ENCODE results near the gene RETREG1. TPM values are rescaled to one million over a fixed set of nuclear protein-coding genes. Genes with fewer than 3 reads are reported as not detected.
A peak's percentile ranks its signal among the peaks of the same experiment; 100 is the strongest.
"Not testable (repeated sequence)": the region's sequence is repeated elsewhere in the genome, so short reads cannot be mapped to it uniquely, and the experiment has no call there.

The RETREG1 gene
- total RNA-seq, 1 experiment from 2014 or later = 5.1 TPM

DNA sequence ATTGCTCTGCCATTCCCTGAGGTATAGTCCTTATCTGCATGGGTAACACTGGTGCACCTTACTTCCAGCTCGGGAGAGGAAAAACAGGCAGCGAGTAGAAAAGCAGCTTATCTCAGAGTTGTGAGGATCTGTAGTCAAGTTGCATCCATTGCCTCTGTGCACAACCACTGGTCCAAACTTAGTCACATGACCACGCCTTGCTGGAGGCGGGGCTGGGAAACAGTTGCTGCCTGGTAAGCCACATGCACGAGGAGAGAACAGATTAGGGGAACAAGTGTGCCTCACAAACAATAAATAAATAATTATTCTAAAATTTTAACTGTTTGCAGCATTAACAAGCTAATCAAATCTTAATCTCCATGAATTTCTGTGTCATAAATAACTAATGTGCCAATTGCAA is 169.8 kb downstream of the RETREG1 start:
- H3K27me3 ChIP-seq (replicated peaks; ENCODE audit: insufficient read depth, low read depth, low read length, poor library complexity) = no peaks in the 10 kb centered on the region
- H3K9me3 ChIP-seq (ENCODE audit: low read depth, low read length, poor library complexity, severe bottlenecking) = no peaks in the 10 kb centered on the region
- no peak for DNase-seq (ENCODE audit: low spot score)
- ChIA-PET CTCF (no interaction called here), POLR2A (ENCODE audit: low non-redundant PET) (no interaction called here)
- H3K27ac ChIP-seq (ENCODE audit: low read depth, low read length, poor library complexity, severe bottlenecking) = no peak overlapping the region
- intact Hi-C loops (cut with micrococcal nuclease; ENCODE audit: unreplicated experiment) = no loop called here
- peaks cover 30% of the 10 kb centered on the region for H3K36me3 ChIP-seq (ENCODE audit: insufficient read depth, low read length, poor library complexity, severe bottlenecking)
- BruUV-seq (replicated peaks) = no TSS peak
- TF ChIP-seq, protein P1, sequence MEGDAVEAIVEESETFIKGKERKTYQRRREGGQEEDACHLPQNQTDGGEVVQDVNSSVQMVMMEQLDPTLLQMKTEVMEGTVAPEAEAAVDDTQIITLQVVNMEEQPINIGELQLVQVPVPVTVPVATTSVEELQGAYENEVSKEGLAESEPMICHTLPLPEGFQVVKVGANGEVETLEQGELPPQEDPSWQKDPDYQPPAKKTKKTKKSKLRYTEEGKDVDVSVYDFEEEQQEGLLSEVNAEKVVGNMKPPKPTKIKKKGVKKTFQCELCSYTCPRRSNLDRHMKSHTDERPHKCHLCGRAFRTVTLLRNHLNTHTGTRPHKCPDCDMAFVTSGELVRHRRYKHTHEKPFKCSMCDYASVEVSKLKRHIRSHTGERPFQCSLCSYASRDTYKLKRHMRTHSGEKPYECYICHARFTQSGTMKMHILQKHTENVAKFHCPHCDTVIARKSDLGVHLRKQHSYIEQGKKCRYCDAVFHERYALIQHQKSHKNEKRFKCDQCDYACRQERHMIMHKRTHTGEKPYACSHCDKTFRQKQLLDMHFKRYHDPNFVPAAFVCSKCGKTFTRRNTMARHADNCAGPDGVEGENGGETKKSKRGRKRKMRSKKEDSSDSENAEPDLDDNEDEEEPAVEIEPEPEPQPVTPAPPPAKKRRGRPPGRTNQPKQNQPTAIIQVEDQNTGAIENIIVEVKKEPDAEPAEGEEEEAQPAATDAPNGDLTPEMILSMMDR (conservative IDR thresholded peaks at IDR 0.05; ENCODE audit: low read depth, low read length) = no peak
- TF ChIP-seq EZH2 (IDR thresholded peaks at IDR 0.05; ENCODE audit: borderline replicate concordance, low read depth, low read length, poor library complexity, severe bottlenecking) = no peak
- no peaks in the 10 kb centered on the region for H3K4me1 ChIP-seq (ENCODE audit: insufficient read depth, low read length, poor library complexity, severe bottlenecking)
- H3K4me3 ChIP-seq (ENCODE audit: low read depth, low read length, poor library complexity, severe bottlenecking) = no peak overlapping the region

DNA sequence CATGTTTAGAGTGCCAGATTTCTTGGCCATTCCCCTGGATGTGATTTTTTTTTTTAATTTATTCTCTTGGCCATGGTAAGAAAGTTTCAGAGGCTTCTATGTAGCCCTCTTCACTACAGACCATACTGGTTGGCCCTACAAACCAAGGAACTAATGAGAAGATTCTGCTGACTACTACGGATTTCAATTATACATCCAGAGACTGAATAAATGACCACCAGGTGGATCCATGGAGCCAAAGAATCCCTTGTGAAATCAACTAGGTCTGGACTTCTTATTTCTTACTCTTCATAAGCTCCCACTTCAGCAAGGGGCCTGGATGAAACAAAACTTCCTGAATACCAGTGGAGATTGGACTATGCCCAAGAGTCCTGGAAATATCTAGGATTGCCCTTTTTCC is 178.8 kb downstream of the RETREG1 start:
- no peak overlapping the region for H3K27ac ChIP-seq (ENCODE audit: low read depth, low read length, poor library complexity, severe bottlenecking)
- DNase-seq (ENCODE audit: low spot score) = no peak
- H3K4me1 ChIP-seq (ENCODE audit: insufficient read depth, low read length, poor library complexity, severe bottlenecking) = no peaks in the 10 kb centered on the region
- no peak overlapping the region for H3K4me3 ChIP-seq (ENCODE audit: low read depth, low read length, poor library complexity, severe bottlenecking)
- TF ChIP-seq EZH2 (IDR thresholded peaks at IDR 0.05; ENCODE audit: borderline replicate concordance, low read depth, low read length, poor library complexity, severe bottlenecking) = no peak
- TF ChIP-seq, protein P1 (conservative IDR thresholded peaks at IDR 0.05; ENCODE audit: low read depth, low read length) = 0 out of 2 replicates have a peak, but pooled peaks have one; percentile 19
- peaks cover 11% of the 10 kb centered on the region for H3K27me3 ChIP-seq (replicated peaks; ENCODE audit: insufficient read depth, low read depth, low read length, poor library complexity)
- no TSS peak for BruUV-seq (replicated peaks)
- H3K36me3 ChIP-seq (ENCODE audit: insufficient read depth, low read length, poor library complexity, severe bottlenecking) = no peaks in the 10 kb centered on the region
- CTCF ChIA-PET = no interaction called here
- H3K9me3 ChIP-seq (ENCODE audit: low read depth, low read length, poor library complexity, severe bottlenecking) = no peaks in the 10 kb centered on the region
- intact Hi-C loops (cut with micrococcal nuclease; ENCODE audit: unreplicated experiment) = no loop called here
- POLR2A ChIA-PET (ENCODE audit: low non-redundant PET) = no interaction called here

DNA sequence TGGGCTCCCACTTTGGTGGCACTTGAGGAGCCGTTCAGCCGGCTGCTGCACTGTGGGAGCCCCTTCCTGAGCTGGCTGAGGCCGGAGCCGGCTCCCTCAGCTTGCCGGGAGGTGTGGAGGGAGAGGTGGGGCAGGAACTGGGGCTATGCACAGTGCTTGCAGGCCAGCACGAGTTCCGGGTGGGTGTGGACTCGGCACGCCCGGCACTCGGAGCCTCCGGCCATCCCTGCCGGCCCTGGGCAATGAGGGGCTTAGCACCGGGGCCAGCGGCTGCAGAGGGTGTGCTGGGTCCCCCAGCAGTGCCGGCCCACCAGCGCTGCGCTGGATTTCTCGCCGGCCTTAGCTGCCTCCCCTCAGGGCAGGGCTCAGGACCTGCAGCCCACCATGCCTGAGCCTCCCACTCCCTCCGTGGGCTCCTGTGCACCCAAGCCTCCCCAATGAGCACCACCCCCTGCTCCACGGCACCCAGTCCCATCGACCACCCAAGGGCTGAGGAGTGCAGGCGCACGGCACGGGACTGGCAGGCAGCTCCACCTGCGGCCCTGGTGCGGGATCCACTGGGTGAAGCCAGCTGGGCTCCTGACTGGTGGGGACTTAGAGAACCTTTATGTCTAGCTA is 180.6 kb downstream of the RETREG1 start:
- peaks cover 28% of the 10 kb centered on the region for H3K27me3 ChIP-seq (replicated peaks; ENCODE audit: insufficient read depth, low read depth, low read length, poor library complexity)
- POLR2A ChIA-PET (ENCODE audit: low non-redundant PET); intact Hi-C loops (cut with micrococcal nuclease; ENCODE audit: unreplicated experiment); H3K4me1 ChIP-seq (ENCODE audit: insufficient read depth, low read length, poor library complexity, severe bottlenecking); BruUV-seq (replicated peaks); H3K9me3 ChIP-seq (ENCODE audit: low read depth, low read length, poor library complexity, severe bottlenecking); CTCF ChIA-PET; H3K4me3 ChIP-seq (ENCODE audit: low read depth, low read length, poor library complexity, severe bottlenecking); DNase-seq (ENCODE audit: low spot score); H3K27ac ChIP-seq (ENCODE audit: low read depth, low read length, poor library complexity, severe bottlenecking); H3K36me3 ChIP-seq (ENCODE audit: insufficient read depth, low read length, poor library complexity, severe bottlenecking): not testable (repeated sequence)

DNA sequence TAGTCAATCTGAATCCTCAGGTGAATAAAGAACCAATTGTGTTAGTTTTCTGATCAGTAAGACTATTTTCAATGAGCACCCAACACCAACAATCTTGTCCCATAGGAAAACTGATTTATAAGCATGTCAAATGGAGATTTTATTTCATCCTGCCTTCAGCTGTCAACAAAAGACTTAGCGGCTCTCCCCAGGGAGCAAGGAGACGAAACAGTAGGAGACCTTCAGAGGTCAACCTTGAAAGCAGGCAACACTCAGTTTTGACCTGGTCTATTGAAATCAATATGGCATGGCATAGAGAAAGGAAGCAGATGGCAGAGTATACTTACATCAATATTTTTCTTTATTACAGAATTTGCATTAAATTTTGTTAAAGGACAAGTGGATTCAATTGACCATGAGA is 185.3 kb downstream of the RETREG1 start:
- TF ChIP-seq, protein P1 (conservative IDR thresholded peaks at IDR 0.05; ENCODE audit: low read depth, low read length) = no peak
- TF ChIP-seq EZH2 (IDR thresholded peaks at IDR 0.05; ENCODE audit: borderline replicate concordance, low read depth, low read length, poor library complexity, severe bottlenecking) = no peak
- CTCF ChIA-PET = no interaction called here
- peaks cover 5% of the 10 kb centered on the region for H3K4me1 ChIP-seq (ENCODE audit: insufficient read depth, low read length, poor library complexity, severe bottlenecking)
- peaks cover 42% of the 10 kb centered on the region for H3K27me3 ChIP-seq (replicated peaks; ENCODE audit: insufficient read depth, low read depth, low read length, poor library complexity)
- no peaks in the 10 kb centered on the region for H3K36me3 ChIP-seq (ENCODE audit: insufficient read depth, low read length, poor library complexity, severe bottlenecking)
- BruUV-seq (replicated peaks) = no TSS peak
- H3K27ac ChIP-seq (ENCODE audit: low read depth, low read length, poor library complexity, severe bottlenecking) = no peak overlapping the region
- POLR2A ChIA-PET (ENCODE audit: low non-redundant PET) = no interaction called here
- intact Hi-C loops (cut with micrococcal nuclease; ENCODE audit: unreplicated experiment) = no loop called here
- no peak overlapping the region for H3K4me3 ChIP-seq (ENCODE audit: low read depth, low read length, poor library complexity, severe bottlenecking)
- DNase-seq (ENCODE audit: low spot score) = peak; percentile 2
- H3K9me3 ChIP-seq (ENCODE audit: low read depth, low read length, poor library complexity, severe bottlenecking) = no peaks in the 10 kb centered on the region
